Astrocyte of the cerebellum (primary cell): ENCODE results near the gene CDH4.

ENCODE experiments used
- DNase-seq: peaks from one replicate; pipeline ENCODE4 v3.0.0-alpha.2; 2011; ENCODE audit warnings: low read depth
- H3K4me3 ChIP-seq: 2 replicates; pipeline ENCODE4 v1.5.1; 2011; ENCODE audit warnings: mild to moderate bottlenecking, low read depth, low read length, moderate library complexity
- in situ Hi-C: cut with HindIII; loops from 2 replicates; pipeline ENCODE4 v1.10.0; 2017; ENCODE audit warnings: low sequenced_read_pairs
- TF ChIP-seq, protein P1 (sequence below): IDR thresholded peaks from 2 replicates; pipeline ENCODE4 v1.5.1; 2012; ENCODE audit warnings: low read length, low read depth, moderate library complexity, mild to moderate bottlenecking; ENCODE audit errors: missing control alignments

CDH4 gene

GRCh38 chr20:61487997-61488371 is 235.9 kb downstream of the CDH4 start:
- TF ChIP-seq, protein P1, sequence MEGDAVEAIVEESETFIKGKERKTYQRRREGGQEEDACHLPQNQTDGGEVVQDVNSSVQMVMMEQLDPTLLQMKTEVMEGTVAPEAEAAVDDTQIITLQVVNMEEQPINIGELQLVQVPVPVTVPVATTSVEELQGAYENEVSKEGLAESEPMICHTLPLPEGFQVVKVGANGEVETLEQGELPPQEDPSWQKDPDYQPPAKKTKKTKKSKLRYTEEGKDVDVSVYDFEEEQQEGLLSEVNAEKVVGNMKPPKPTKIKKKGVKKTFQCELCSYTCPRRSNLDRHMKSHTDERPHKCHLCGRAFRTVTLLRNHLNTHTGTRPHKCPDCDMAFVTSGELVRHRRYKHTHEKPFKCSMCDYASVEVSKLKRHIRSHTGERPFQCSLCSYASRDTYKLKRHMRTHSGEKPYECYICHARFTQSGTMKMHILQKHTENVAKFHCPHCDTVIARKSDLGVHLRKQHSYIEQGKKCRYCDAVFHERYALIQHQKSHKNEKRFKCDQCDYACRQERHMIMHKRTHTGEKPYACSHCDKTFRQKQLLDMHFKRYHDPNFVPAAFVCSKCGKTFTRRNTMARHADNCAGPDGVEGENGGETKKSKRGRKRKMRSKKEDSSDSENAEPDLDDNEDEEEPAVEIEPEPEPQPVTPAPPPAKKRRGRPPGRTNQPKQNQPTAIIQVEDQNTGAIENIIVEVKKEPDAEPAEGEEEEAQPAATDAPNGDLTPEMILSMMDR = no peak
- no peak for DNase-seq
- no peak overlapping the region for H3K4me3 ChIP-seq
- in situ Hi-C loops = no loop called here

- DNase-seq = no peak
- H3K4me3 ChIP-seq = no peak overlapping the region
- TF ChIP-seq, protein P1 = no peak
- in situ Hi-C loops = no loop called here
Measured at GRCh38 chr20:61490721-61491120, 238.7 kb downstream of the CDH4 start.

- TF ChIP-seq, protein P1 = no peak
- in situ Hi-C loops = no loop called here
- H3K4me3 ChIP-seq = no peak overlapping the region
- no peak for DNase-seq
Measured at GRCh38 chr20:61492065-61492464, 240.0 kb downstream of the CDH4 start.

GRCh38 chr20:61493798-61494305 is 241.8 kb downstream of the CDH4 start:
- no peak for DNase-seq
- no peak overlapping the region for H3K4me3 ChIP-seq
- in situ Hi-C loops = no loop called here
- TF ChIP-seq, protein P1 = no peak

GRCh38 chr20:61494763-61495575 is 242.9 kb downstream of the CDH4 start:
- DNase-seq = no peak
- TF ChIP-seq, protein P1 = no peak
- in situ Hi-C loops = no loop called here
- H3K4me3 ChIP-seq = no peak overlapping the region

GRCh38 chr20:61497029-61497627 is 245.1 kb downstream of the CDH4 start:
- no peak overlapping the region for H3K4me3 ChIP-seq
- in situ Hi-C loops = no loop called here
- TF ChIP-seq, protein P1 = no peak
- no peak for DNase-seq
